Lower lobe of right lung (tissue), 2 donors: ENCODE data around the gene GRM7. TPM values are rescaled to one million over a fixed set of nuclear protein-coding genes. Genes with fewer than 3 reads are reported as not detected.

ENCODE experiments used
- ATAC-seq, 2 donors: fragments of 200-7000 bp; cut with Tn5 transposase; one replicate each; pipeline ENCODE4 v1.9.1; 2020 to 2022; ENCODE audit warnings: mild to moderate bottlenecking in 2 of 2, moderate library complexity in 2 of 2
- DNase-seq: peaks from one replicate; pipeline ENCODE4 v3.0.0-alpha.2; 2020
- H3K27ac ChIP-seq: fragments of 200-600 bp; one replicate; pipeline ENCODE4 v1.8.0; 2022
- H3K27me3 ChIP-seq: fragments of 200-600 bp; one replicate; pipeline ENCODE4 v1.8.0; 2022; ENCODE audit warnings: low read depth
- H3K36me3 ChIP-seq: fragments of 200-600 bp; one replicate; pipeline ENCODE4 v1.8.0; 2022; ENCODE audit warnings: mild to moderate bottlenecking
- H3K4me1 ChIP-seq: fragments of 200-600 bp; one replicate; pipeline ENCODE4 v1.8.0; 2022
- H3K4me3 ChIP-seq: fragments of 200-600 bp; one replicate; pipeline ENCODE4 v1.8.0; 2022; ENCODE audit warnings: mild to moderate bottlenecking
- H3K9me3 ChIP-seq: fragments of 200-600 bp; one replicate; pipeline ENCODE4 v1.8.0; 2022
- CTCF ChIP-seq: fragments of 200-600 bp; IDR thresholded peaks from one replicate; pipeline ENCODE4 v1.8.0; 2022; ENCODE audit warnings: antibody characterized with exemption, mild to moderate bottlenecking
- intact Hi-C: fragments of 100-400 bp; cut with DNase I; formaldehyde crosslinking; loops from one replicate; pipeline ENCODE4 v1.11.0; 2022
- total RNA-seq: library from RNA; stranded (reverse); fragmentation: NEBNext Ultra II Directional; extraction: Animal tissue kit (Norgen Biotek cat#: 25700); gene quantifications from one replicate; pipeline ENCODE4 v1.2.1, GENCODE V29; 2021
- donor health status: DM: no; HTN: yes; CAD: no; lungs with severe emphysema.

The GRM7 gene
- total RNA-seq, 1 donor from 2014 or later = 0.86 TPM

- ATAC-seq = no peak
- no peaks in the 10 kb centered on the region for H3K4me1 ChIP-seq
- no peak overlapping the region for H3K4me3 ChIP-seq
- no peak for DNase-seq
- no peaks in the 10 kb centered on the region for H3K36me3 ChIP-seq
- intact Hi-C loops = no loop called here
- no peaks in the 10 kb centered on the region for H3K27me3 ChIP-seq
- H3K27ac ChIP-seq = no peak overlapping the region
- TF ChIP-seq CTCF = no peak
- no peaks in the 10 kb centered on the region for H3K9me3 ChIP-seq
Measured at GRCh38 chr3:7038394-7038793, 177.5 kb downstream of the GRM7 start.

GRCh38 chr3:7062714-7063113 lies 201.8 kb downstream of the GRM7 start:
- H3K4me1 ChIP-seq = no peaks in the 10 kb centered on the region
- H3K36me3 ChIP-seq = no peaks in the 10 kb centered on the region
- H3K4me3 ChIP-seq = no peak overlapping the region
- intact Hi-C loops = no loop called here
- TF ChIP-seq CTCF = no peak
- no peaks in the 10 kb centered on the region for H3K27me3 ChIP-seq
- ATAC-seq (no peak), DNase-seq (no peak)
- no peaks in the 10 kb centered on the region for H3K9me3 ChIP-seq
- no peak overlapping the region for H3K27ac ChIP-seq

- ATAC-seq (no peak), DNase-seq (no peak)
- H3K36me3 ChIP-seq = no peaks in the 10 kb centered on the region
- H3K27ac ChIP-seq = no peak overlapping the region
- intact Hi-C loops = no loop called here
- H3K4me1 ChIP-seq = no peaks in the 10 kb centered on the region
- no peaks in the 10 kb centered on the region for H3K9me3 ChIP-seq
- no peaks in the 10 kb centered on the region for H3K27me3 ChIP-seq
- TF ChIP-seq CTCF = no peak
- no peak overlapping the region for H3K4me3 ChIP-seq
Measured at GRCh38 chr3:7070461-7070860, 209.5 kb downstream of the GRM7 start.

- ATAC-seq = no peak
- intact Hi-C loops = no loop called here
- no peak for DNase-seq
- H3K27me3 ChIP-seq = no peaks in the 10 kb centered on the region
- no peak overlapping the region for H3K27ac ChIP-seq
- no peaks in the 10 kb centered on the region for H3K36me3 ChIP-seq
- H3K4me1 ChIP-seq = no peaks in the 10 kb centered on the region
- no peak for TF ChIP-seq CTCF
- H3K4me3 ChIP-seq = no peak overlapping the region
- H3K9me3 ChIP-seq = no peaks in the 10 kb centered on the region
Measured at GRCh38 chr3:7074217-7074616, 213.3 kb downstream of the GRM7 start.

DNA sequence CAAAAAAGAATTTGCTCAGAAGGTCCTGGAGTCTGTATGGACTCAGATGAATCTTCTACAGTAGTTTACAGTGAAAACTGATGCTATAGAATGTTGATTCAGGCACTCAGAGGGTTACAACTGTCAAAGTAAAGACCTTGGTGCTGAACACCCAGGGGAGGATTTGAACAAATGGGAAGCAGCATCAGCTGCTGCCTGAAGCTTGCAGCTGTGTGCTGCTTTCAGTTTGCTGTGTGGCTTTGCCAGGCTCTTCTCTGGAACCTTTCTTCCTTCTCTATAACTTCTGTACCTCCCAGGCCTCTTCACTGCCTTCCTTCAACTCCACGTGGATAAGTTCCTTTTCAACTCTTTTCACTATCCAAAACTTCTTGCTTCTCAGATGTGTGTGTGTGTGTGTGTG lies 214.2 kb downstream of the GRM7 start:
- no peaks in the 10 kb centered on the region for H3K27me3 ChIP-seq
- no peaks in the 10 kb centered on the region for H3K9me3 ChIP-seq
- H3K36me3 ChIP-seq = no peaks in the 10 kb centered on the region
- no peak overlapping the region for H3K27ac ChIP-seq
- ATAC-seq (no peak), DNase-seq (no peak)
- TF ChIP-seq CTCF = no peak
- H3K4me1 ChIP-seq = no peaks in the 10 kb centered on the region
- intact Hi-C loops = no loop called here
- no peak overlapping the region for H3K4me3 ChIP-seq

GRCh38 chr3:7075901-7076300 lies 215.0 kb downstream of the GRM7 start:
- H3K27me3 ChIP-seq = no peaks in the 10 kb centered on the region
- H3K36me3 ChIP-seq = no peaks in the 10 kb centered on the region
- no peak for DNase-seq
- no peak overlapping the region for H3K4me3 ChIP-seq
- no peaks in the 10 kb centered on the region for H3K9me3 ChIP-seq
- no peaks in the 10 kb centered on the region for H3K4me1 ChIP-seq
- intact Hi-C loops = no loop called here
- ATAC-seq = no peak
- TF ChIP-seq CTCF = no peak
- H3K27ac ChIP-seq = no peak overlapping the region
